Stimulated activated memory B cell treated with anti-CD40 and anti-IgM and Interleukin-4, amounts not matched to agents 10 μg/mL and 1 μg/mL and 100 μg/mL, for 72 hours (primary cell): ENCODE results near the gene DCHS2.

Experiments used
- ATAC-seq: fragments of 150-1000 bp; cut with Tn5 transposase; 2 replicates; pipeline ENCODE4 v1.10.0; 2021
- H3K27ac Mint-ChIP-seq: one replicate; pipeline ENCODE4 v1.8.0; 2022; ENCODE audit warnings: mild to moderate bottlenecking, mixed read lengths
- H3K27me3 Mint-ChIP-seq: one replicate; pipeline ENCODE4 v1.8.0; 2022; ENCODE audit warnings: mixed read lengths
- H3K36me3 Mint-ChIP-seq: one replicate; pipeline ENCODE4 v1.8.0; 2022; ENCODE audit warnings: mixed read lengths
- H3K4me1 Mint-ChIP-seq: one replicate; pipeline ENCODE4 v1.8.0; 2022; ENCODE audit warnings: mixed read lengths
- H3K4me3 Mint-ChIP-seq: one replicate; pipeline ENCODE4 v1.8.0; 2022; ENCODE audit warnings: mild to moderate bottlenecking, moderate library complexity, mixed read lengths
- H3K9me3 Mint-ChIP-seq: one replicate; pipeline ENCODE4 v1.8.0; 2022; ENCODE audit warnings: mixed read lengths

The DCHS2 gene

DNA sequence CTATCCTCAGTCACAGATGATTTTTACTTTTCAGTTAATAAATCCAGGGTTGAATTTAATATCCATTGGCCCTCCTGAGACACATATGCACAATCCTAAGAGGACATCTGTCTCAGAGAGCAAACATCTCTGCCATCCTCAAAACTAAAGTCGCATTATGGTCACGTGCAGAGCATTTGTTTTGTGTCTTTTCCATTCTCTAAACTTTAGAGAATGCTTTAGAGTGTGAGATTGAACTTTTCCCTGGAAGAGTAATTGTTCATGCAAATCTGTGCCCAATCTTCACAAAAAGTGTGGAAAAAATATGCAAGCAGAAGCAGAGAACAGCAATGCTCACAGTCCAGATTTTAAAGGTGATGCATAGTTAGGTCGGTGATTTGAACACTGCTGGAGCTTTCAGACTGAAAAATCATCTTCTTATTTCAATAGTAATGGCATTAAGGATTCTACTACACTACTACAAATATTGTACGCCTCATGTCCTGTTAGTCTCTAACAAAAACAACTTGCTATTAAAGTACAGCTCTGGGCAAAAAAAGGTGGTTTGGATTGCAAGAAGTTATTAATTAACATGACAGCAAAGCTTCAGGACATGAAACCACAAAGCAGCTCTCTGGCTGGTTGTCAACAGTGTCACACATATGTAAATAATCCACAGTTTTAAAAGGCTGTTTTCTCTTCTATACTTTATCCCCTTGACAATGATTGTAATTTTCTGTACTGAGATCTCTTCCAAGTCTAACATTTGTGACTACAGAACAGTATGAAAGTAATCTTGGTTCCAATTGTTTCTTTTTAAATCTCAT lies 19.9 kb downstream of the DCHS2 start:
- Mint-ChIP-seq H3K9me3 (peaks cover 2% of the 10 kb centered on the region), H3K27me3 (peaks cover 16% of the 10 kb centered on the region), H3K27ac (no peak overlapping the region), H3K36me3 (no peaks in the 10 kb centered on the region), H3K4me1 (no peaks in the 10 kb centered on the region), H3K4me3 (no peak overlapping the region)
- ATAC-seq: no peak

DNA sequence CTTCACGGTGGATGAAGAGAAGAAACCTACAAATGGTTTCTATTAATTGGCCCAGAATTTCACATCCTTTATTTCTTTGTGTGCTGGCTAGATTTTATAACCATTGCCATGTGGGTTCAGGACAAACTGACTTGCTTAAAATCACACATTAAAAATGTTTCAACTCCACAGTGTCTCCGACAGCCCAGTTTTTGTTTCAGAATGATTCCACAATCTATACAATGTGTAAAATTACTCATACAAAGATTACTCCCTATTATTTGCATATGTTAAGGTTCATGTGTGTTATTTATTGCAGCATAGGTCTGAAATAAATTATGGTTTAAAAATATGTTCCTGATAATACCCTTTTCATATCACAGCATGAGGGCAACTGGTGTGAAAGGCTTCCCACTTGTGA lies 20.6 kb downstream of the DCHS2 start:
- Mint-ChIP-seq H3K9me3 (peaks cover 2% of the 10 kb centered on the region), H3K4me1 (no peaks in the 10 kb centered on the region), H3K27ac (no peak overlapping the region), H3K4me3 (no peak overlapping the region), H3K27me3 (peaks cover 12% of the 10 kb centered on the region), H3K36me3 (no peaks in the 10 kb centered on the region)
- no peak for ATAC-seq

DNA sequence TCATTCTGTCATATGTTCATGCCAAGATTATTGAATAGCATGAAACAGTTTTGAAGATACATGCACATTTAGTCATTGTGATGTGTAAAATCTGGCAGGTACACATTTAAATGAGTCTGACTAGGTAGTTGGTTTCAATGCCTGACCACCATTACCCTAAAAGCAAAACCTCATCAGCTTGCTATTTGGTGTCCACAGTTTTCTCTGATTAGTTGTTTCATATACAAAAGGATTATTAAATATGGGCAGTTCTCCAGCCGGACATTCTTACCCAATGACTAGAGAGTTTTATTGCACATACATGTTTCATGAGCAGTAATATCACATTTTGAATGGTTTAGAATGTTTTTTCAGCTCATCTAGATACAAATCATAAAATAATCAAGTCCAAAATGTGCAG lies 23.7 kb downstream of the DCHS2 start:
- Mint-ChIP-seq H3K9me3 (peaks cover 2% of the 10 kb centered on the region), H3K27ac (no peak overlapping the region), H3K27me3 (peaks cover 12% of the 10 kb centered on the region), H3K36me3 (no peaks in the 10 kb centered on the region), H3K4me1 (no peaks in the 10 kb centered on the region), H3K4me3 (no peak overlapping the region)
- ATAC-seq: no peak

- Mint-ChIP-seq H3K27ac (no peak overlapping the region), H3K4me1 (no peaks in the 10 kb centered on the region), H3K4me3 (no peak overlapping the region), H3K27me3 (peaks cover 22% of the 10 kb centered on the region), H3K36me3 (no peaks in the 10 kb centered on the region), H3K9me3 (peaks cover 2% of the 10 kb centered on the region)
- no peak for ATAC-seq
These were observed 25.3 kb downstream of the DCHS2 start for GRCh38 chr4:154466336-154466735.

DNA sequence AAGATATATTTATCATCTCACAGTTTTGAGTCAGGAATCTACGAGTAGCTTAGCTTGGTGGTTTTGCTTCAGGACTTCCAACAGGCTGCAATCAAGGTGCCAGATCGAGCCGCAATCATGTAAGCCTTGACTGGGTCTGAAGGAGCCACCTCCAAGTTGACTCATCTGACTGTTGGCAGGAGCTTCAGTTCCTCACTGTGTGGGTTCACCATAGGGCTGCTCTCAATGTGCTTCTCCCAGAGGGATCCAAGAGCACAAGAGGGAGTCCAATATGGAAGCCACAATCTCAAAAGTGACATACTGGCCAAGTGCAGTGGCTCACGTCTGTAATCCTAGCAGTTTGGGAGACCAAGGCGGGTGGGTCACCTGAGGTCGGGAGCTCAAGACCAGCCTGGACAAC lies 26.5 kb downstream of the DCHS2 start:
- H3K27ac Mint-ChIP-seq: no peak overlapping the region
- no peaks in the 10 kb centered on the region for H3K4me1 Mint-ChIP-seq
- no peaks in the 10 kb centered on the region for H3K36me3 Mint-ChIP-seq
- peaks cover 2% of the 10 kb centered on the region for H3K9me3 Mint-ChIP-seq
- no peak overlapping the region for H3K4me3 Mint-ChIP-seq
- peaks cover 20% of the 10 kb centered on the region for H3K27me3 Mint-ChIP-seq
- ATAC-seq: no peak

GRCh38 chr4:154464654-154465053 lies 26.9 kb downstream of the DCHS2 start:
- H3K9me3 Mint-ChIP-seq: no peaks in the 10 kb centered on the region
- ATAC-seq: no peak
- H3K27me3 Mint-ChIP-seq: peaks cover 20% of the 10 kb centered on the region
- no peaks in the 10 kb centered on the region for H3K4me1 Mint-ChIP-seq
- H3K36me3 Mint-ChIP-seq: no peaks in the 10 kb centered on the region
- H3K27ac Mint-ChIP-seq: no peak overlapping the region
- no peak overlapping the region for H3K4me3 Mint-ChIP-seq

DNA sequence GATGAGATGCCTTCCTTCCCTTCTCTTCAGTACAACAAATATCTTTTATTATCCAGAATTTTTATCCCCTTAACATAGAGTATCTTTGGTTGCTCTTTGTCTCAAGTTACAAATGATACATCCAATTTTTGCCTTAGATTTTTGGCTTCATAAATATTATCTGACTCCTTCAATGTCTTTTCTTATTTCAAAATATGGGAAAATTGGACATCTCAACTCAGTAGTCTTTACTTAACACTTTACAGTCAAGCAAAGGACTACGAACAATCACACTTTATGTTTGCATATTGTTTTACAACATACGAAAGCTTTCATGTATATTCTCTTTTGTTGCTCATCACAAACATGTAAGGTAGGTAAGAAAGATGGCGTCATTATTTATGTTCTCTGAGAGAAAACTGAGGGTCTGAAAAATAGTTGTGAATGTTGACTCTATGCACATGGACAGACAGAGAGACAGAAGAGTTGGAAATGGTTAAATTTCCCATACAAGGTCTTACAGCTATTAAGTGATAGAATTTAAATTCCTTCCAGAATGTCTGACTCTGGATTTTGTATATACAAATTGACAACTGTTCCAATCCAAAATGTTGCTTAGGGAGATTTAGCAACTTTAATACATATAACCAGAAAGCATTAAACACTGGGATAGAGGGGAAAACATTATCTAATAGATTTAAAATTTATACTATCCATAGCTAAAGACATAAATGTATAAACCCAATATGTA lies 29.4 kb downstream of the DCHS2 start:
- H3K36me3 Mint-ChIP-seq: no peaks in the 10 kb centered on the region
- no peak overlapping the region for H3K4me3 Mint-ChIP-seq
- no peak overlapping the region for H3K27ac Mint-ChIP-seq
- no peaks in the 10 kb centered on the region for H3K9me3 Mint-ChIP-seq
- peaks cover 28% of the 10 kb centered on the region for H3K27me3 Mint-ChIP-seq
- no peak for ATAC-seq
- H3K4me1 Mint-ChIP-seq: no peaks in the 10 kb centered on the region

DNA sequence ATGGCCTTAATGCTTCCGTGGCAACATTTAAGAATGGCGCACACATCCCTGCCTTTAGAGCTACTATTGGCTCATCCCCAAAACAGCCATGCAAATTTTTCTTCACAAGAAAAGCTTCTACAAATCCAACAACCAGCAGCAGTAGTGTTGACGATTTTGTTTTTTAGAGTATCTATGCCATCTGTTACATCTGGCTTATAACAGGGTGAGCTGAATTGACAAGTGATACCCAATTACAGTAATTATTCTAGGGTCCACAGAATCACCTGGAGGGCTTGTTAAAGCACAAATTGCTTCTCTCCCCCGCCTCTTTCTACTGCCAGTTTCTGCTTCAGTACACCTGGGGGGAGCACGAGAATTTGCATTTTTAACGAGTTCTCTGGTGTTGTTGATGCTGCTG lies 34.1 kb downstream of the DCHS2 start:
- Mint-ChIP-seq H3K27me3 (peaks cover 40% of the 10 kb centered on the region), H3K27ac (no peak overlapping the region), H3K9me3 (peaks cover 4% of the 10 kb centered on the region), H3K4me3 (no peak overlapping the region), H3K4me1 (no peaks in the 10 kb centered on the region), H3K36me3 (no peaks in the 10 kb centered on the region)
- ATAC-seq: no peak

DNA sequence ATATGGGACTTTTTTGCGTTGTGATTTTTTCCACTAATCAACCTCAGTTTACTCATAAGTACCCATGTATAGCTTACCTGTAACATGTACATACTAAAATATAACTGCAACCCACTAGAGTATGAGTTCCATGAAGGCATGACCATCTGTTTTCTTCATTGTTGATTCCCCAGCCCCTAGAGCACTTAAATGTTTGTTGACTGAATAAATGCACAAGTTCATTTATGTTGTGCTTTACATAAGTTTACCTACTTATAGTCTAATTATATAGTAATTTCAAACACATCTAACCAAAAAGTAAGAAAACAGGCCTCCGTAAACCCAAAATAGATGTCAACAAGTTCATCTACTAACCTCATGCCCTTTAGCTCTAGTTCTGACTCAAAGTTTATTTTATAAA lies 34.7 kb downstream of the DCHS2 start:
- Mint-ChIP-seq H3K4me1 (no peaks in the 10 kb centered on the region), H3K27me3 (peaks cover 34% of the 10 kb centered on the region), H3K27ac (no peak overlapping the region), H3K36me3 (no peaks in the 10 kb centered on the region), H3K4me3 (no peak overlapping the region), H3K9me3 (peaks cover 4% of the 10 kb centered on the region)
- ATAC-seq: no peak

- no peaks in the 10 kb centered on the region for H3K36me3 Mint-ChIP-seq
- no peak for ATAC-seq
- peaks cover 4% of the 10 kb centered on the region for H3K9me3 Mint-ChIP-seq
- no peak overlapping the region for H3K27ac Mint-ChIP-seq
- H3K27me3 Mint-ChIP-seq: peaks cover 31% of the 10 kb centered on the region
- no peaks in the 10 kb centered on the region for H3K4me1 Mint-ChIP-seq
- no peak overlapping the region for H3K4me3 Mint-ChIP-seq
These were observed 35.4 kb downstream of the DCHS2 start for GRCh38 chr4:154456240-154456639.

GRCh38 chr4:154455111-154455510 lies 36.5 kb downstream of the DCHS2 start:
- Mint-ChIP-seq H3K4me3 (no peak overlapping the region), H3K4me1 (no peaks in the 10 kb centered on the region), H3K27me3 (peaks cover 31% of the 10 kb centered on the region)

GRCh38 chr4:154454710-154455109 lies 36.9 kb downstream of the DCHS2 start:
- Mint-ChIP-seq H3K9me3 (peaks cover 4% of the 10 kb centered on the region), H3K4me3 (no peak overlapping the region), H3K36me3 (no peaks in the 10 kb centered on the region), H3K27ac (no peak overlapping the region), H3K4me1 (no peaks in the 10 kb centered on the region), H3K27me3 (peaks cover 27% of the 10 kb centered on the region)
- no peak for ATAC-seq

More at GRCh38 chr4:154455111-154455510, 36.5 kb downstream of the DCHS2 start:
- peaks cover 4% of the 10 kb centered on the region for H3K9me3 Mint-ChIP-seq
- no peak for ATAC-seq
- no peaks in the 10 kb centered on the region for H3K36me3 Mint-ChIP-seq
- H3K27ac Mint-ChIP-seq: no peak overlapping the region

- Mint-ChIP-seq H3K27ac (no peak overlapping the region), H3K9me3 (peaks cover 4% of the 10 kb centered on the region), H3K4me3 (no peak overlapping the region), H3K4me1 (no peaks in the 10 kb centered on the region), H3K36me3 (no peaks in the 10 kb centered on the region), H3K27me3 (peaks cover 16% of the 10 kb centered on the region)
- ATAC-seq: no peak
These were observed 38.7 kb downstream of the DCHS2 start for GRCh38 chr4:154452798-154453346.

DNA sequence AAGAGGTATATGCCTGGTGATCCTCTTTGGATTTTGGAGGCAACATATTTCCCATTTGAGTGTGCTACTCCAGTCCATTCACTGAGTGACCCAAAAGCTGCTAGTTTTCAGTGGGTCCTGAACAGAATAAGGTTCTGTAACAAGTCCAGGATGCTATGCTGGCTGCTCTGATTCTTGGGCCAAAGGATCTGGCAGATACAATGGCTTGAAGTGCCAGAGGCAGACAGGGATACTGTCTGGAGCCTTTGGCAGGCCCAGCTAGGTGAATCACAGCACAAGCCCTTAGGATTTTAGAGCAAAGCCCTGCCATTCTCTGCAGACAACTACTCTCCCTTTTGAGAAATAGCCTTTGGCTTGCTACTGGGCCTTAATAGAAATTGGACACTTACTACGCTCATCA lies 40.6 kb downstream of the DCHS2 start:
- no peaks in the 10 kb centered on the region for H3K36me3 Mint-ChIP-seq
- peaks cover 4% of the 10 kb centered on the region for H3K9me3 Mint-ChIP-seq
- no peak for ATAC-seq
- H3K4me1 Mint-ChIP-seq: no peaks in the 10 kb centered on the region
- H3K27ac Mint-ChIP-seq: no peak overlapping the region
- no peaks in the 10 kb centered on the region for H3K27me3 Mint-ChIP-seq
- H3K4me3 Mint-ChIP-seq: no peak overlapping the region

DNA sequence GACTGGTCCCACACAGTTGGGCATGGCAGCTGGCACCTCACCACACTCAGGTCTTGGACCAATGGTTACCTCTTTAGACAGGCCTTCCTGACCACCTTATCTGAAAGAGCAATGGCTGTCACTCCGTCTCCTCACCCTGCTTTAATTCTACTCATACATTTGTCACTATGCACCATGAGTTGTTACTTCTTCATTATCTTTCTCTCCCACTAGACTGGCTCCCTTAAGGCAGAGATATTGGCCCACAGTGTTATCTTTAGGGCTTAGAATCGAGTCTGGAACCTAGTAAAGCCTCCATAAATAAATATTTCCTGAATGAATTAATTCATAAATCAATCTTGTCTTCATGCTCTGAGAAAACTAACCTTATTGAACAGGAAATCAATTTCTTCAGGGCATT lies 46.6 kb downstream of the DCHS2 start:
- Mint-ChIP-seq H3K36me3 (no peaks in the 10 kb centered on the region), H3K27ac (no peak overlapping the region), H3K4me1 (no peaks in the 10 kb centered on the region), H3K27me3 (no peaks in the 10 kb centered on the region), H3K9me3 (no peaks in the 10 kb centered on the region), H3K4me3 (no peak overlapping the region)
- ATAC-seq: no peak

GRCh38 chr4:154441982-154442381 lies 49.6 kb downstream of the DCHS2 start:
- ATAC-seq: no peak
- no peaks in the 10 kb centered on the region for H3K4me1 Mint-ChIP-seq
- no peak overlapping the region for H3K27ac Mint-ChIP-seq
- H3K36me3 Mint-ChIP-seq: no peaks in the 10 kb centered on the region
- no peak overlapping the region for H3K4me3 Mint-ChIP-seq
- no peaks in the 10 kb centered on the region for H3K27me3 Mint-ChIP-seq
- no peaks in the 10 kb centered on the region for H3K9me3 Mint-ChIP-seq
